ENCODE data around the gene DRD3.
A peak's percentile ranks its signal among the peaks of the same experiment; 100 is the strongest.

DRD3 gene

DNA sequence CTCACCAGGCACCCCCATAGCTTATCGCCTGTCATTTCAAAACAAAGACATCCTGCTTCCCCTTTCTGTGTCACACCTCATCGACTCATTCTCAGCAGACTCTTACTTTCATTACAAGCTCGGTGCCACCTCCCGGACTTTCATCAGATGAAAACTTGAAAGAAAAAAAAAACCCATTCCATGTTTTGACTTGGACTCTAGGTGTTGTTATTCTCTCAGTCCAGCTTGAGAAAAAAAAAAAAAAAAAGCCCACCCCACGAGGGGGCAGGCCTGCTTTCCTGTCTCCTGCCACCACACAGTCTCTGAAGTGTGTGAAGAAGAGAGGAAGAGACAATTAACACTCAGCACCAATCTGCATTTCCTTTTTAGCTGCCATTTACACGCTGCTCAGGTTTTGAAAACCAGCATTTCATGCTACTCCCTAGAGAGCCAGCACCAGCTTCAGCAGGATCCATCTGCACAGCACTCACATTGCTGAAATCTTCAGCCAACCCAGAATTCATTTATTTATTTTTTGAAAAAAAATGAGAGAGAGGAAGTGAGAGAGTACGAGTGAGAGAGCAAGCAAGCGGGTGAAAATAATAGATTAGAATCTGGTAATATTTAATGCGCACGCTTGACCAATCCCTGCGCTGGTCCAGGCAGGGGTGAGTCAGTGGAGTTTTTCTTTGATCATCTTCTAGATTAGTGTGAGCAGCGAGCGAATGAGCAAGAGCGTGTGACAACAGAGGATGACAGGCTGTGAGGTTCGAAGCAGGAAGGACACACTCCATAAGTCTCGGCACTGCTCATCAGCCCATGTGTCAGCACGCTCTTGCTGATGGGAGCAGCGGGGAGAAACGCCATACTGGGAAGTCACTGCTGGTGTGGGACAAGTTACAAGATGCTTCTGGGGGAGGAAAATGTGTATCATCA lies 35.0 kb upstream of the DRD3 start:
- TF ChIP-seq, protein P1, sequence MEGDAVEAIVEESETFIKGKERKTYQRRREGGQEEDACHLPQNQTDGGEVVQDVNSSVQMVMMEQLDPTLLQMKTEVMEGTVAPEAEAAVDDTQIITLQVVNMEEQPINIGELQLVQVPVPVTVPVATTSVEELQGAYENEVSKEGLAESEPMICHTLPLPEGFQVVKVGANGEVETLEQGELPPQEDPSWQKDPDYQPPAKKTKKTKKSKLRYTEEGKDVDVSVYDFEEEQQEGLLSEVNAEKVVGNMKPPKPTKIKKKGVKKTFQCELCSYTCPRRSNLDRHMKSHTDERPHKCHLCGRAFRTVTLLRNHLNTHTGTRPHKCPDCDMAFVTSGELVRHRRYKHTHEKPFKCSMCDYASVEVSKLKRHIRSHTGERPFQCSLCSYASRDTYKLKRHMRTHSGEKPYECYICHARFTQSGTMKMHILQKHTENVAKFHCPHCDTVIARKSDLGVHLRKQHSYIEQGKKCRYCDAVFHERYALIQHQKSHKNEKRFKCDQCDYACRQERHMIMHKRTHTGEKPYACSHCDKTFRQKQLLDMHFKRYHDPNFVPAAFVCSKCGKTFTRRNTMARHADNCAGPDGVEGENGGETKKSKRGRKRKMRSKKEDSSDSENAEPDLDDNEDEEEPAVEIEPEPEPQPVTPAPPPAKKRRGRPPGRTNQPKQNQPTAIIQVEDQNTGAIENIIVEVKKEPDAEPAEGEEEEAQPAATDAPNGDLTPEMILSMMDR (IDR thresholded peaks at IDR 0.05; ENCODE audit: low read depth, low read length): no peak
- peak; percentile 54 to 91 for DNase-seq (ENCODE audit: low read depth in 2 of 2)
- peak overlapping the region; percentile 17 to 44 for H3K4me3 ChIP-seq (replicated peaks in 1 of 2; ENCODE audit: low read depth in 2 of 2, low read length in 2 of 2)

DNA sequence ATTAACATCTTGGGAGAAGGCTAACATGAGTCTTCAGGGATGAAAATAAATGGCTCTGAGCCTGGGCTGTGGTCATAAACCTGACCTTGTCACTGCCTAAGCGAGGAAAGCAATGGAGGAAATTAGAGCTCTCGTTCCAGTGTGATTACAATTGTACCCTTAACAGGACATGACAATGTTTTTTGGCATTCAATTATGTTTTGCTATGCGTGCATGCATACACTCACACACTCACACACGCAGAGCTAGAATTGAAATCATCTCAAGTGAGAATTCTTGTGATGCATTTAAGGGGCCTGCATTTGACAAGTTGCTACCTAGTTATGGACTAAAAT lies 34.4 kb upstream of the DRD3 start:
- peak; percentile 55 to 84 for DNase-seq (ENCODE audit: low read depth in 2 of 2)
- peak overlapping the region in 1 of 2 donors; percentile 44 for H3K4me3 ChIP-seq (replicated peaks in 1 of 2; ENCODE audit: low read depth in 2 of 2, low read length in 2 of 2)
- TF ChIP-seq, protein P1 (IDR thresholded peaks at IDR 0.05; ENCODE audit: low read depth, low read length): no peak

DNA sequence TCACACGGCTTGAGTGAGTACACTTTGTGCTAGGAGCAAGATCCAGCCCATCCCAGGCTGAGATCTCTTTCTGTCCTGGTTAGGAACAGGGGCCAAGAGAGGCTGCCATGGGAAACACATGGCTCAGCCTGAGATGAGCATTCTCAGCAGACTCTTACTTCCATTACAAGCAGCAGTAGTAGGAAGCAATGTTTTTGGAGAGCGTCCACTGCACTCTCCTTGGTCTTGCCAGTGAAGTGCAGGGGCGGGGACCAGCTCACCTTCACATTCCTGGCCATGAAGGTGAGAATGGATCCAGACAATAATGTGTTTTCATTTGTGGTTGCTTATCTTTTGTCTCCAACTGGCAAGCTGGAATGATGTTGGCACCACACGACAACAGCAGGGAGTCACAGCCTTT lies 33.8 kb upstream of the DRD3 start:
- H3K4me3 ChIP-seq (replicated peaks in 1 of 2; ENCODE audit: low read depth in 2 of 2, low read length in 2 of 2): no peak overlapping the region
- TF ChIP-seq, protein P1 (IDR thresholded peaks at IDR 0.05; ENCODE audit: low read depth, low read length): no peak
- DNase-seq (ENCODE audit: low read depth in 2 of 2): peak in 1 of 2 donors; percentile 17

DNA sequence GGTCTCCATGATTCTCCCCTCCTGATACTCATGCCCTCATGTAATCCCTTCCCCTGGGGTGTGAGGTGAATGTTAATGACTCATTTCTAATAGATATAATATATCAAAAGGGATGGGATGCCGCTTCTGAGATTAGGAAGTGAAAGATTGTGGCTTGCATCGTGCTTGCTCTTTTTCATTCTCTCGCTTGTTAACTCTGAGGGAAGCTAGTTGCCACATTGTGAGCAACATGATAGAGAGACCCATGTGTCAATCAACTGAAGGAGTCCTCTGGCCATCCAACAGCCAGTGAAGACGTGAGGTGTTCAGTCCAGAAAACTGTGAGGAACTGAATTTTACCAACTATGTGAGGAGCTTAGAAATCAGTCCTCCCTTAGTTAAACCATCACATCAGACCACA lies 28.9 kb upstream of the DRD3 start:
- TF ChIP-seq, protein P1 (IDR thresholded peaks at IDR 0.05; ENCODE audit: low read depth, low read length): no peak
- DNase-seq (ENCODE audit: low read depth in 2 of 2): no peak
- no peak overlapping the region for H3K4me3 ChIP-seq (replicated peaks in 1 of 2; ENCODE audit: low read depth in 2 of 2, low read length in 2 of 2)

DNA sequence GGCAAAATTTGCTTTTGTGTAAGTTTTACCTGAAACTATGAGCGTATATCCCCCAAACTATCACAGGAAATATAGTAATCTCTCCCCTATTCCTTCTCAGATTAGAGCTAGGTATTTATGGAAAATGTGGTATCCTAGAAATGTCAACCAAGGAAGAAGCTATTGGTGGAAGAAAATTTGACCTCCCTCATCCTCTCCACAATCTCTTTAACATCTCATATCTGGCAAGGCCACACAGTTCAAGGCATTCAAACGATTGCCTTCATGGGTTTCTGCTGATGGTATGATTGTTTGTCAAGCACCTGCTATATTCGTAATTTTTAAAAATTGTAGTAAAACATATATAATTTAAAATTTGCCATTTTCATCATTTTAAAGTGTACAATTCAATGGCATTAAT lies 27.5 kb upstream of the DRD3 start:
- TF ChIP-seq, protein P1 (IDR thresholded peaks at IDR 0.05; ENCODE audit: low read depth, low read length): no peak
- no peak overlapping the region for H3K4me3 ChIP-seq (replicated peaks in 1 of 2; ENCODE audit: low read depth in 2 of 2, low read length in 2 of 2)
- no peak for DNase-seq (ENCODE audit: low read depth in 2 of 2)

DNA sequence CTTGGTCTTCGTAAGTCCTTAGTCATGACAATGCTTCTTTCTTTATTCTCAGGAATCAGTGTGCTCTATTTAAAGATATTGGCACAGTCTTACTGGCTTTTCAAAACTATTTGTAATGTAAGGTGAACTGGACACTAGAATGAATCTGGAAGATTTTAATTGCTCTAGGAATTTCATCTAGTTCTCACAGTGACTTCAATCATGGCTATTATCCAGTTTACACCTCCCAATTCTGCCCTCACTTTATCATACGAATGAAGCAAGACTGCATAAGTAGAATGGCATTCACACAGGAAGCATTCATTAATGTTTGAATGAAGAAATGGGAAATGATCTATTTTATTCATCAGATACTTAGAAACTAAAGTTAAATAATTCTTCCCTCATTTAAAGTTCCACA lies 26.7 kb upstream of the DRD3 start:
- TF ChIP-seq, protein P1 (IDR thresholded peaks at IDR 0.05; ENCODE audit: low read depth, low read length): no peak
- DNase-seq (ENCODE audit: low read depth in 2 of 2): peak in 1 of 2 donors; percentile 45
- H3K4me3 ChIP-seq (replicated peaks in 1 of 2; ENCODE audit: low read depth in 2 of 2, low read length in 2 of 2): no peak overlapping the region

Measured in cardiac fibroblast (primary cell).